IMR-90 (cell line): ENCODE data around the gene KLHL29. TPM values are rescaled to one million over a fixed set of nuclear protein-coding genes. Genes with fewer than 3 reads are reported as not detected.

Source experiments
- ATAC-seq: fragments of 200-7000 bp; cut with Tn5 transposase; 2 replicates; pipeline ENCODE4 v1.9.1; 2020; ENCODE audit warnings: low read depth, mild to moderate bottlenecking, moderate library complexity
- BruUV-seq: library from RNA; stranded (reverse); fragments of 400-500 nt; replicated peaks from 2 replicates; lab custom pipeline; 2021; lab: Mats Ljungman, UMichigan
- CTCF ChIA-PET: fragments of 300-600 bp; formaldehyde crosslinking; extraction: SDS; loops from one replicate; lab custom pipeline; 2021; ENCODE audit warnings: antibody characterized with exemption; lab: Yijun Ruan, JAX
- POLR2A ChIA-PET: fragments of 300-600 bp; sonication (Branson Sonifier 250); formaldehyde crosslinking; loops from one replicate; lab custom pipeline; 2022; ENCODE audit warnings: antibody characterized with exemption; ENCODE audit not compliant: unreplicated experiment; lab: Charles Lee
- DNase-seq: peaks from one replicate; pipeline ENCODE4 v3.0.0; 2013
- H2AFZ ChIP-seq: replicated peaks from 2 replicates; pipeline ENCODE3; 2013; ENCODE audit warnings: low read length, mild to moderate bottlenecking; ENCODE audit not compliant: poor library complexity
- H2AK5ac ChIP-seq: 2 replicates; pipeline ENCODE4 v1.6.1; 2013; ENCODE audit warnings: low read depth, low read length, inconsistent platforms
- H2AK9ac ChIP-seq: replicated peaks from 2 replicates; pipeline ENCODE3; 2013; ENCODE audit warnings: mild to moderate bottlenecking, low read depth, low read length, moderate library complexity; ENCODE audit not compliant: poor library complexity
- H2BK120ac ChIP-seq: 2 replicates; pipeline ENCODE4 v1.6.1; 2013; ENCODE audit warnings: low read depth, low read length, inconsistent platforms
- H2BK15ac ChIP-seq: 3 replicates; pipeline ENCODE4 v1.6.1; 2013; ENCODE audit warnings: low read depth, low read length, inconsistent platforms
- H2BK20ac ChIP-seq: 2 replicates; pipeline ENCODE4 v1.6.1; 2013; ENCODE audit warnings: low read depth, mild to moderate bottlenecking, inconsistent platforms, low read length, moderate library complexity
- H2BK5ac ChIP-seq: 2 replicates; pipeline ENCODE4 v1.6.1; 2013; ENCODE audit warnings: mild to moderate bottlenecking, low read depth, low read length, inconsistent platforms; ENCODE audit not compliant: poor library complexity, severe bottlenecking
- H3K14ac ChIP-seq: replicated peaks from 2 replicates; pipeline ENCODE4 v1.6.1; 2013; ENCODE audit warnings: low read depth, low read length, inconsistent platforms
- H3K18ac ChIP-seq: 2 replicates; pipeline ENCODE4 v1.6.1; 2013; ENCODE audit warnings: low read depth, low read length, control low read depth
- H3K23ac ChIP-seq: 2 replicates; pipeline ENCODE4 v1.6.1; 2013; ENCODE audit warnings: low read depth, low read length, inconsistent platforms
- H3K27ac ChIP-seq: 2 replicates; pipeline ENCODE4 v1.5.1; 2013; ENCODE audit warnings: mild to moderate bottlenecking, control low read depth, low read length; ENCODE audit not compliant: insufficient read depth
- H3K27me3 ChIP-seq: 2 replicates; pipeline ENCODE4 v1.6.1; 2013; ENCODE audit warnings: low read length; ENCODE audit not compliant: control insufficient read depth, insufficient read depth
- H3K36me3 ChIP-seq: 2 replicates; pipeline ENCODE4 v1.6.1; 2013; ENCODE audit warnings: low read length, mixed read lengths; ENCODE audit not compliant: control insufficient read depth, insufficient read depth
- H3K4ac ChIP-seq: 2 replicates; pipeline ENCODE4 v1.6.1; 2013; ENCODE audit warnings: low read depth, low read length, inconsistent platforms
- H3K4me1 ChIP-seq: 2 replicates; pipeline ENCODE4 v1.6.1; 2013; ENCODE audit warnings: low read length, mixed read lengths; ENCODE audit not compliant: control insufficient read depth, insufficient read depth
- H3K4me2 ChIP-seq: 2 replicates; pipeline ENCODE4 v1.6.1; 2013; ENCODE audit warnings: low read depth, mild to moderate bottlenecking, control low read depth, low read length, moderate library complexity
- H3K4me3 ChIP-seq: 2 replicates; pipeline ENCODE4 v1.5.1; 2013; ENCODE audit warnings: low read depth, mild to moderate bottlenecking, control low read depth, low read length, moderate library complexity; ENCODE audit not compliant: insufficient read depth
- H3K56ac ChIP-seq: 2 replicates; pipeline ENCODE4 v1.6.1; 2013; ENCODE audit warnings: low read length, inconsistent platforms; ENCODE audit not compliant: insufficient read depth; ENCODE audit errors: extremely low read depth
- H3K79me1 ChIP-seq, 2 experiments: 2 replicates each; pipeline ENCODE4 v1.6.1; 2013; ENCODE audit warnings: low read length in 2 of 2, inconsistent platforms in 1 of 2, low read depth in 1 of 2
- H3K9ac ChIP-seq: 2 replicates; pipeline ENCODE4 v1.6.1; 2013; ENCODE audit warnings: low read depth, low read length, control low read depth
- H3K9me1 ChIP-seq: 2 replicates; pipeline ENCODE4 v1.6.1; 2013; ENCODE audit warnings: low read length, inconsistent platforms; ENCODE audit not compliant: insufficient read depth
- H3K9me3 ChIP-seq: 2 replicates; pipeline ENCODE4 v1.6.1; 2013; ENCODE audit warnings: low read length; ENCODE audit not compliant: control insufficient read depth, insufficient read depth
- H4K20me1 ChIP-seq: 2 replicates; pipeline ENCODE4 v1.6.1; 2013; ENCODE audit warnings: low read length, inconsistent platforms; ENCODE audit not compliant: insufficient read depth
- H4K5ac ChIP-seq: 2 replicates; pipeline ENCODE4 v1.6.1; 2013; ENCODE audit warnings: mild to moderate bottlenecking, low read depth, low read length, control low read depth
- H4K8ac ChIP-seq, 2 experiments: 2 replicates each; pipeline ENCODE4 v1.6.1; 2013; ENCODE audit warnings: low read depth in 2 of 2, low read length in 2 of 2, control low read depth in 1 of 2, inconsistent platforms in 1 of 2
- H4K91ac ChIP-seq: 2 replicates; pipeline ENCODE4 v1.6.1; 2013; ENCODE audit warnings: low read depth, low read length, inconsistent platforms; ENCODE audit not compliant: insufficient read depth
- CEBPB ChIP-seq: IDR thresholded peaks from 2 replicates; pipeline ENCODE4 v1.6.1; 2012; ENCODE audit warnings: low read depth, low read length, improper control_type of control experiment
- RCOR1 ChIP-seq: IDR thresholded peaks from 2 replicates; pipeline ENCODE4 v1.6.1; 2012; ENCODE audit warnings: mild to moderate bottlenecking, low read length, improper control_type of control experiment; ENCODE audit not compliant: insufficient replicate concordance
- WGBS, 2 experiments: methylation state at CpG; one replicate each; pipeline versions ENCODE4 v1.1.5 to v1.1.7; 2013; ENCODE audit warnings: missing lambda C conversion rate in 2 of 2; ENCODE audit not compliant: insufficient read length in 1 of 2; ENCODE audit errors: extremely low coverage in 2 of 2; 5-methylcytosine and 5-hydroxymethylcytosine counted together
- dilution Hi-C: fragments of 300-500 bp; cut with HindIII; formaldehyde crosslinking; loops from one replicate; pipeline ENCODE4 v1.14.3; 2018; ENCODE audit warnings: low sequenced_read_pairs; ENCODE audit not compliant: unreplicated experiment
- in situ Hi-C: fragments of 300-500 bp; cut with MboI; formaldehyde crosslinking; loops from 3 replicates; pipeline ENCODE4 v1.14.3; 2019; ENCODE audit warnings: low sequenced_read_pairs, inconsistent platforms, mixed read lengths
- intact Hi-C: fragments of 100-400 bp; cut with micrococcal nuclease; formaldehyde crosslinking; loops from 2 replicates; pipeline ENCODE4 v1.10.0; 2022
- polyA plus RNA-seq, 3 experiments: library from polyadenylated mRNA; depleted of rRNA; stranded (reverse); fragments of >200 nt; gene quantifications; 2 replicates each; pipeline ENCODE4 v1.2.3, GENCODE V29; 2012; ENCODE audit warnings: low replicate concordance in 1 of 3
- total RNA-seq: library from RNA; depleted of rRNA; stranded (reverse); fragments of >200 nt; gene quantifications from 2 replicates; pipeline ENCODE4 v1.2.3, GENCODE V29; 2012

Gene KLHL29
- total and polyA plus RNA-seq, 2 of the 4 experiments (the other 2 are of a cell fraction), result 2.0 to 8.0 TPM

DNA sequence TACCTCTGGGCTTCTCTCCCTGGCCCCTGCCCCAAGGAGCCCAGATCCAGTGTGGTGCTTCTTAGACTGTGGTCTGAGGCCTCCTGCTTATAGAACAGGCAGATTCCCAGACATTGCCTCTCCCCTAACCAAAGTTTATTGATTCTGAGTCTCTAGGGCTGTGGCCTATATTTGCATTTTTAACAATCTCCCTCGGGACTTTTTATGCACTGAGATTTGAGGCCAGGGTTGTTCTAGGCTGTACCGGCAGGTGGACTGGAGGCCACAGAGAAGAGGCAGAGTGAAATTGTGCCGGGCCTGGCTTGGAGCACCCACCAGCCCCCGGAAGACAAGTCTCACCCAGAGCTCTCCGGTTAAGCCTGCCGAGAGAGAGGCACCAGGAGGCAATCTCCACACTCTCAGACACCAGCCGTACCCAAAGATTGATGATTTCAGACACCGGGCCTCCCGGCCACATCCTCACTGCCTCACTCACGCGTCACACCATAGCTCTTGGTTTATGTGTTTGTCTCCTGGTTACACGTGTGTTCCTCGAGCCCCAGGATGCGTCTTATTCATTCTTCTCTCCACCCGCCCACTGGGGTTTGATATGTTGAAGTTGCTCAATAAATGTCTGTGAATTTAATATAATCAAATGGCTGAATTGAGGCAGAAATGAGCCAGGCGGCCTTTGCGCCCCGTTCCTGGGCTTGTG is 203.7 kb downstream of the KLHL29 start:
- BruUV-seq, result no TSS peak
- intact Hi-C loops, result no loop called here
- no peak overlapping the region for H3K4ac ChIP-seq
- no peak for ATAC-seq
- H3K18ac ChIP-seq, result no peak overlapping the region
- no peak overlapping the region for H2BK15ac ChIP-seq
- H3K4me1 ChIP-seq, result peaks cover 4% of the 10 kb centered on the region; the same call in 1 of the 2 replicates
- no peaks in the 10 kb centered on the region for H3K36me3 ChIP-seq
- H3K79me1 ChIP-seq, result peaks cover 0 to 3% of the 10 kb centered on the region in 2 experiments; a peak in 1 of 4 replicates
- no peak overlapping the region for H2BK120ac ChIP-seq
- POLR2A ChIA-PET, result no interaction called here
- no peak overlapping the region for H4K5ac ChIP-seq
- H2BK5ac ChIP-seq, result no peak overlapping the region
- no peaks in the 10 kb centered on the region for H3K9me3 ChIP-seq
- H2BK20ac ChIP-seq, result no peak overlapping the region
- no peak overlapping the region for H3K56ac ChIP-seq
- no peak overlapping the region for H3K4me2 ChIP-seq
- no peak overlapping the region for H4K91ac ChIP-seq
- dilution Hi-C loops, result no loop called here
- H3K9me1 ChIP-seq, result 0 out of 2 replicates have a peak, but pooled peaks cover 3% of the 10 kb centered on the region
- in situ Hi-C loops, result no loop called here
- H3K23ac ChIP-seq, result no peak overlapping the region
- no peaks in the 10 kb centered on the region for H3K27me3 ChIP-seq
- 85% methylated on average over 10 of the region's 18 CpGs; no CpG with 5 or more reads in 1 of the 2 experiments for WGBS, 2 experiments
- no peak overlapping the region for H2AK9ac ChIP-seq
- H3K9ac ChIP-seq, result no peak overlapping the region
- H4K20me1 ChIP-seq, result no peaks in the 10 kb centered on the region; the same call in 1 of the 2 replicates
- H2AFZ ChIP-seq, result no peak overlapping the region
- CTCF ChIA-PET, result no interaction called here
- TF ChIP-seq RCOR1 (no peak), CEBPB (0 out of 2 replicates have a peak, but pooled peaks have one; percentile 6)
- H3K14ac ChIP-seq, result no peak overlapping the region
- no peak overlapping the region for H4K8ac ChIP-seq
- no peak overlapping the region for H3K4me3 ChIP-seq
- peak; percentile 9 for DNase-seq
- H3K27ac ChIP-seq, result no peak overlapping the region
- H2AK5ac ChIP-seq, result no peak overlapping the region
